ENCODE measurements around the gene HOXB3. TPM values are rescaled to one million over a fixed set of nuclear protein-coding genes. Genes with fewer than 3 reads are reported as not detected.

HOXB3 gene
- polyA plus RNA-seq, 1 donor (not counting 4 experiments of a cell fraction or from before 2014, with no cell fraction given), result 1.1 TPM

DNA sequence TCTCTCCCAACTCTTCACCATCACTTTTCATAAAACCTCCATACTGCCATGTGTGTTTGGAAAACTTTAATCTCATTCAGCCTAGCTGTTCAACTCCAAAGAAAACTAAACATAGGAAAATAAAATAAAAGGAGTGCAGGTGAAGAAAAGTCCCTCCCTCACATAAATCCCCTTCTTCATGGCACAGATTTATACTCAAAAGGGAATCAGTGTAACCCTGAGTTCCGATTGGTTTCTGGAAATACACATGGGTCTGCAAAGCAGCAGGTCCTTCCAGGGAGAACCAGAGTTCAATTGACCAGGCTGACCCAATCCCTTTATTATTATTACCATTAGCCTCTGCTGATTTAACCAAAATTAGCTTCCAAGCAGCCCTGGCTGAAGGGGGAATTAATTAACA, 36.2 kb downstream of the HOXB3 start:
- dilution Hi-C loops (cut with MboI; ENCODE audit: extremely low pct_ligation_motif_present, low sequenced_read_pairs), result no loop called here
- Histone ChIP-seq H3K79me2 (ENCODE audit: control insufficient read depth, insufficient read depth, low read length) (no peaks in the 10 kb centered on the region), H3K27ac (ENCODE audit: control insufficient read depth, insufficient read depth, low read length) (no peak overlapping the region), H3K4me3 (ENCODE audit: control insufficient read depth in 2 of 3, extremely low read depth in 1 of 3, insufficient read depth in 2 of 3, low read depth in 1 of 3, low read length in 3 of 3) (no peak overlapping the region), H3K4me2 (ENCODE audit: control insufficient read depth, extremely low read depth, insufficient read depth, low read depth, low read length) (no peak overlapping the region), H3K9ac (ENCODE audit: control insufficient read depth, extremely low read depth, insufficient read depth, low read length) (no peak overlapping the region), H3K4me1 (ENCODE audit: control insufficient read depth, extremely low read depth, insufficient read depth, low read length) (peaks cover 14% of the 10 kb centered on the region), H3K9me3 (ENCODE audit: control insufficient read depth, low read depth, low read length) (no peaks in the 10 kb centered on the region), H2AFZ (ENCODE audit: control insufficient read depth, low read length) (no peak overlapping the region), H4K20me1 (ENCODE audit: control insufficient read depth, extremely low read depth, insufficient read depth, low read length) (no peaks in the 10 kb centered on the region), H3K36me3 (ENCODE audit: control insufficient read depth in 2 of 2, extremely low read depth in 1 of 2, insufficient read depth in 2 of 2, low read length in 2 of 2) (peaks cover 0 to 3% of the 10 kb centered on the region in 2 experiments), H3K9me1 (ENCODE audit: control insufficient read depth, extremely low read depth, insufficient read depth, low read length) (no peaks in the 10 kb centered on the region), H3K27me3 (ENCODE audit: control insufficient read depth, extremely low read depth, insufficient read depth, low read length) (peaks cover 21% of the 10 kb centered on the region)
- FAIRE-seq (no peak), DNase-seq (ENCODE audit: low read depth, low spot score) (no peak)
- TF ChIP-seq EZH2 (IDR thresholded peaks at IDR 0.05; ENCODE audit: low read length) (no peak), CTCF (optimal IDR thresholded peaks at IDR 0.05 in 1 of 3, IDR thresholded peaks at IDR 0.05 in 1 of 3, conservative IDR thresholded peaks at IDR 0.05 in 1 of 3; ENCODE audit: extremely low read depth in 1 of 3, insufficient read depth in 2 of 3, low read length in 3 of 3) (no peak)

- no peak for FAIRE-seq
- dilution Hi-C loops (cut with MboI; ENCODE audit: extremely low pct_ligation_motif_present, low sequenced_read_pairs), result no loop called here
Measured at GRCh38 chr17:48553190-48553547, 36.9 kb downstream of the HOXB3 start.

More at GRCh38 chr17:48553190-48553547, 36.9 kb downstream of the HOXB3 start:
- H3K4me2 ChIP-seq (ENCODE audit: control insufficient read depth, extremely low read depth, insufficient read depth, low read depth, low read length), result no peak overlapping the region
- H3K9me1 ChIP-seq (ENCODE audit: control insufficient read depth, extremely low read depth, insufficient read depth, low read length), result no peaks in the 10 kb centered on the region
- no peak overlapping the region for H3K27ac ChIP-seq (ENCODE audit: control insufficient read depth, insufficient read depth, low read length)
- H3K9me3 ChIP-seq (ENCODE audit: control insufficient read depth, low read depth, low read length), result no peaks in the 10 kb centered on the region
- H3K36me3 ChIP-seq (ENCODE audit: control insufficient read depth in 2 of 2, extremely low read depth in 1 of 2, insufficient read depth in 2 of 2, low read length in 2 of 2), result peaks cover 0 to 3% of the 10 kb centered on the region in 2 experiments
- no peak overlapping the region for H3K9ac ChIP-seq (ENCODE audit: control insufficient read depth, extremely low read depth, insufficient read depth, low read length)
- H4K20me1 ChIP-seq (ENCODE audit: control insufficient read depth, extremely low read depth, insufficient read depth, low read length), result no peaks in the 10 kb centered on the region
- TF ChIP-seq EZH2 (IDR thresholded peaks at IDR 0.05; ENCODE audit: low read length) (no peak), CTCF (optimal IDR thresholded peaks at IDR 0.05 in 1 of 3, IDR thresholded peaks at IDR 0.05 in 1 of 3, conservative IDR thresholded peaks at IDR 0.05 in 1 of 3; ENCODE audit: extremely low read depth in 1 of 3, insufficient read depth in 2 of 3, low read length in 3 of 3) (no peak)
- no peak for DNase-seq (ENCODE audit: low read depth, low spot score)
- H3K4me3 ChIP-seq (ENCODE audit: control insufficient read depth in 2 of 3, extremely low read depth in 1 of 3, insufficient read depth in 2 of 3, low read depth in 1 of 3, low read length in 3 of 3), result no peak overlapping the region
- no peak overlapping the region for H2AFZ ChIP-seq (ENCODE audit: control insufficient read depth, low read length)
- H3K79me2 ChIP-seq (ENCODE audit: control insufficient read depth, insufficient read depth, low read length), result no peaks in the 10 kb centered on the region
- H3K27me3 ChIP-seq (ENCODE audit: control insufficient read depth, extremely low read depth, insufficient read depth, low read length), result peaks cover 19% of the 10 kb centered on the region
- peaks cover 14% of the 10 kb centered on the region for H3K4me1 ChIP-seq (ENCODE audit: control insufficient read depth, extremely low read depth, insufficient read depth, low read length)
